Thoracic aorta (tissue), 2 donors: ENCODE data around the gene NEMP1. TPM values are rescaled to one million over a fixed set of nuclear protein-coding genes. Genes with fewer than 3 reads are reported as not detected.

Experiments
- ATAC-seq: fragments of 150-250 bp; one replicate; pipeline ENCODE4 v1.8.0; 2017; ENCODE audit warnings: low read depth; ENCODE audit not compliant: insufficient number of reproducible peaks, low FRiP score
- DNase-seq: peaks from one replicate; pipeline ENCODE4 v3.0.0-alpha.2; 2020; ENCODE audit warnings: low spot score
- H3K27ac ChIP-seq, 2 donors: fragments of 200-600 bp; sonication (generic); 1 replicate in 1 of 2; 2 replicates in 1 of 2; pipeline ENCODE4 v1.5.1; 2016; ENCODE audit warnings: mild to moderate bottlenecking in 2 of 2, moderate library complexity in 2 of 2
- H3K27me3 ChIP-seq: fragments of 200-600 bp; sonication (generic); replicated peaks from 2 replicates; pipeline ENCODE4 v1.6.0; 2016; ENCODE audit warnings: mild to moderate bottlenecking; ENCODE audit not compliant: insufficient read depth
- H3K36me3 ChIP-seq: fragments of 200-600 bp; sonication (generic); one replicate; pipeline ENCODE4 v1.5.1; 2016
- H3K4me1 ChIP-seq, 2 donors: fragments of 200-600 bp; sonication (generic); 1 replicate in 1 of 2; 2 replicates in 1 of 2; pipeline versions ENCODE4 v1.5.1 to v1.6.0; 2016; ENCODE audit warnings: low read depth in 2 of 2, mild to moderate bottlenecking in 1 of 2; ENCODE audit not compliant: control insufficient read depth in 1 of 2
- H3K4me3 ChIP-seq: fragments of 200-600 bp; sonication (generic); 2 replicates; pipeline ENCODE4 v1.5.1; 2016; ENCODE audit warnings: mild to moderate bottlenecking
- H3K9me3 ChIP-seq: fragments of 200-600 bp; sonication (generic); 2 replicates; pipeline ENCODE4 v1.5.1; 2016
- total RNA-seq, 2 donors: library from RNA; depleted of rRNA; stranded (reverse); fragments of >200 nt; gene quantifications; one replicate each; pipeline versions ENCODE4 v1.1.0 to v1.2.3, GENCODE V29; 2016
- TF ChIP-seq, protein P1 (sequence below): fragments of 200-600 bp; sonication (generic); IDR thresholded peaks from one replicate; pipeline ENCODE4 v1.5.1; 2019; ENCODE audit warnings: antibody characterized with exemption

NEMP1 gene
- total RNA-seq, 2 donors from 2014 or later, result 6.6 to 6.9 TPM

DNA sequence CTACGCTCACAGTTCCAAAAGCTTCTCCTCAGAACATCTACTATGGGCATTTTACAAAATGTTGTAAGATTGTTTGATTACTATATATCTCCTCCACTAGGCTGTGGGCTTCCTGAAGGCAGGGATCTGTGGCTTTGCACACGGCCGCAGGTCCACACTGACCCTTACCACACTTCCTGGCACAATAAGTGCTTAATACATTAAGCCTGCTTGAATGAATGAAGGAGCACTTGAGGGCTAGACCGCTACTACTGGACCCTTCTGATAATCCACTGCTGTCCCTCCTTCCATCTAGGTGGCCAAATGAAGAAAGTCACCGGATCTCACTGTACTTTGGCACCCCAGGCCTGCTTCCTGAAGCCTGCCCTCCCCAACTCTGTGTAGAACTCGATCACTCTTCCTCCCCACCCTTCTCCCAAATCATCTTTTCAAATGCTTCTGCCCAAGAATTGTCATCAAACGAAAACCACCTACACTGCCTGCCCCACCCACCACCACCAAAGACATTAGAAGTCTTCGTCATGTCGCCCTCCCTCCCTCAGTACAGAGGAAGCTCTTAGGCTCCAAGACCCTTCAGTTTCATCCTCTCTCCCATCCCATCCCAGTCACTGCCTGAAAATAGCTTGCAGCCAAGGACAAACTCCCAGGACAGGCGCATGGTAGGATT is 71.6 kb downstream of the NEMP1 start:
- Histone ChIP-seq H3K9me3 (no peaks in the 10 kb centered on the region), H3K4me3 (peak overlapping the region; percentile 88), H3K4me1 (peaks cover 14 to 20% of the 10 kb centered on the region in 2 donors), H3K27me3 (no peaks in the 10 kb centered on the region), H3K36me3 (peaks cover 22% of the 10 kb centered on the region), H3K27ac (peak overlapping the region in 1 of 2 donors; percentile 27)
- ATAC-seq, result no peak
- DNase-seq, result no peak
- TF ChIP-seq, protein P1, sequence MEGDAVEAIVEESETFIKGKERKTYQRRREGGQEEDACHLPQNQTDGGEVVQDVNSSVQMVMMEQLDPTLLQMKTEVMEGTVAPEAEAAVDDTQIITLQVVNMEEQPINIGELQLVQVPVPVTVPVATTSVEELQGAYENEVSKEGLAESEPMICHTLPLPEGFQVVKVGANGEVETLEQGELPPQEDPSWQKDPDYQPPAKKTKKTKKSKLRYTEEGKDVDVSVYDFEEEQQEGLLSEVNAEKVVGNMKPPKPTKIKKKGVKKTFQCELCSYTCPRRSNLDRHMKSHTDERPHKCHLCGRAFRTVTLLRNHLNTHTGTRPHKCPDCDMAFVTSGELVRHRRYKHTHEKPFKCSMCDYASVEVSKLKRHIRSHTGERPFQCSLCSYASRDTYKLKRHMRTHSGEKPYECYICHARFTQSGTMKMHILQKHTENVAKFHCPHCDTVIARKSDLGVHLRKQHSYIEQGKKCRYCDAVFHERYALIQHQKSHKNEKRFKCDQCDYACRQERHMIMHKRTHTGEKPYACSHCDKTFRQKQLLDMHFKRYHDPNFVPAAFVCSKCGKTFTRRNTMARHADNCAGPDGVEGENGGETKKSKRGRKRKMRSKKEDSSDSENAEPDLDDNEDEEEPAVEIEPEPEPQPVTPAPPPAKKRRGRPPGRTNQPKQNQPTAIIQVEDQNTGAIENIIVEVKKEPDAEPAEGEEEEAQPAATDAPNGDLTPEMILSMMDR, result no peak

DNA sequence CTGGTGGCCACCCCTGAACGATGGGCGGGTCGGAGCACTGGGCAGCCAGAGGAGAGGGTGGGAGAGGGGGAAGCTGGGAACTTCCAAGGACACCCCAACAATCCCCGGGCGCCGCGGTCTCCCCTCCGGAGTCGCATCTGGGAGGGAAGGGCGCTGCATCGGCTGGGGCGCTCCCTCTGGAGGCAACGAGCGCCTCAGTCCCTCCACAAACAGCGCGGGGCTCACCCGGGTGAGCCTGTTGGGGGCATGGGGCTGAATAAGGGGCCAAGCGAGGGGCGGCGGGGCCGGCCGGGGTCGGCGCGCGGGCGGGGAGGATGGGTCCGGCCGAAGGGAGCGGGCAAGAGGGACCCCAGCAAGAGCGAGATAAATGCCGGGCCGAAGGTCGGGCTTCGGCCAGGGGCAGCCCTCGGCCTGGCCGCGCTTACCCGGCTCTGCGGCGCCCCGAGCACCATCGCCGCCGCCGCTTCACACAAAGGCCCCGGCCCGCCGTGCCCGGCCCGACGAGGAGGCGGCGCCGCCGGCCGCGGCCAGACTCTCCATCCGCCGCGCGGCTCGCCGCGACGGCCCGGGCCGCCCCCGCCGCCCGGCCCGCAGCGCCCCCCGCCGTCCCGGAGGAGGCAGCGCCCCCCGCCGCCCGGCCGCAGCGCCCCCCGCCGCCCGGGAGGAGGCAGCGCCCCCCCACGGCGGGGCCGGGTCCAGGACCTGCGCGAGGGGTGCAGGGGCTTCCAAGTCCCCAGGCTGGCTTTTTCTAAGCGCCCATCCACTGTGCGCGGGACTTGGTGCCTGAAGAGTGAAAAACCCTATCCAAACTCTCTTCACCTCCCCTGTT is 72.4 kb downstream of the NEMP1 start, which contains the start of gene ZBTB39:
TSS of gene ZBTB39 (minus strand) at position 567 of the 829 bp plus-strand sequence. CDS start 1,629 bp downstream, outside the sequence.
- peaks cover 22% of the 10 kb centered on the region for H3K36me3 ChIP-seq
- peak within 1 kb of the TSS; percentile 88 for H3K4me3 ChIP-seq
- peaks cover 14 to 20% of the 10 kb centered on the region in 2 donors for H3K4me1 ChIP-seq
- DNase-seq (no peak), ATAC-seq (peak; percentile 49)
- H3K27ac ChIP-seq, result peak within 1 kb of the TSS; percentile 57 to 70
- H3K27me3 ChIP-seq, result no peaks in the 10 kb centered on the region
- TF ChIP-seq, protein P1, result peak; percentile 44
- no peaks in the 10 kb centered on the region for H3K9me3 ChIP-seq

Other genes starting within 250 kb of the NEMP1 start
- under 1 TPM in 1 of 2 donors, not detected in 1; 0.27 TPM for gene SDR9C7, start 144.4 kb downstream of the NEMP1 start, total RNA-seq
- under 1 TPM; 0.54 to 0.71 TPM for gene RDH16, start 121.2 kb downstream of the NEMP1 start, total RNA-seq
- 1 to 10 TPM; 3.1 to 8.3 TPM for gene ZBTB39, start 72.2 kb downstream of the NEMP1 start, total RNA-seq
- gene TAC3, start 62.3 kb downstream of the NEMP1 start, total RNA-seq, result not detected
- gene MYO1A, start 28.7 kb downstream of the NEMP1 start, total RNA-seq, result 1 to 10 TPM; 1.7 to 2.2 TPM
- gene NAB2, start 10.3 kb upstream of the NEMP1 start, total RNA-seq, result 10 to 100 TPM; 30.5 to 39.3 TPM
- gene STAT6, start 32.6 kb upstream of the NEMP1 start, total RNA-seq, result 100 to 1,000 TPM; 133 to 185 TPM
- 100 to 1,000 TPM; 663 to 755 TPM for gene LRP1, start 49.7 kb upstream of the NEMP1 start, total RNA-seq
- not detected for gene LRP1-AS, start 68.8 kb upstream of the NEMP1 start, total RNA-seq
- under 1 TPM in 1 of 2 donors, not detected in 1; 0.81 TPM for gene NXPH4, start 138.0 kb upstream of the NEMP1 start, total RNA-seq
- gene SHMT2, start 150.9 kb upstream of the NEMP1 start, total RNA-seq, result 10 to 100 TPM; 57.3 to 60.4 TPM
- under 1 TPM; 0.27 to 0.56 TPM for gene STAC3, start 172.4 kb upstream of the NEMP1 start, total RNA-seq